HG03066 (cell line): ENCODE measurements around the gene LRRC43.

Source experiments
- ATAC-seq: cut with Tn5 transposase; IDR thresholded peaks from one replicate; pipeline ENCODE4 v1.9.1; 2021; ENCODE audit warnings: low read depth; ENCODE audit not compliant: unreplicated experiment

Gene LRRC43, protein sequence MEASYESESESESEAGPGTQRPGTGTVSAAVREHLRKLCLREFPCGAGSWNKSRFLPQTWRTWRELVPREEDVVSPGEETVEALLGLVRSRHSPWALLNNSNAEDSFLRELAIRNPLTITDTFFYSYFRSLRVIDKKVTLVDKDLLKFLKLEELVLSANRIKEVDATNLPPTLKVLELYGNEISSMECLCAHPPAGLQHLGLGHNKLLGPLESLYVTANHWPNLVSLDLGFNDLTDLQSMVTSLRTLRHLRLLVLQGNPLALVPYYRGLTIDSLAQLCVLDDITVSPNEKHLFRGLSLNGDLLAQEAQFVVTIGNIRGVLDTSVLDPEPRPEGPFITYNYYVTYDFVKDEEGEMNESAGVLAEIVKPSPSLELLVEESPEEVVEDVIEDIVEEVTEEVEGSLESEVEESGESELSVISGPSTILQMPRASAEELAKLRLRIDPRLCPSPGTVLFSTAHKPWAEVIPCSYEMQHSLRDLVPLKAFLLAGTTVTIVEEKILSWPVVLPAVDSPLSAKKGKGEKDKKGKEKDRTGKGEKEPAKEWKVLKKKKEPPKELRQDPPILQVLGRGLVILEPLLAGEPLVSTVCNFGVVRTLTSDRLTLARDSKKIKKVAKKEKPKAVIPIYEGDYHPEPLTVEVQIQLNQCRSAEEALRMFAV

DNA sequence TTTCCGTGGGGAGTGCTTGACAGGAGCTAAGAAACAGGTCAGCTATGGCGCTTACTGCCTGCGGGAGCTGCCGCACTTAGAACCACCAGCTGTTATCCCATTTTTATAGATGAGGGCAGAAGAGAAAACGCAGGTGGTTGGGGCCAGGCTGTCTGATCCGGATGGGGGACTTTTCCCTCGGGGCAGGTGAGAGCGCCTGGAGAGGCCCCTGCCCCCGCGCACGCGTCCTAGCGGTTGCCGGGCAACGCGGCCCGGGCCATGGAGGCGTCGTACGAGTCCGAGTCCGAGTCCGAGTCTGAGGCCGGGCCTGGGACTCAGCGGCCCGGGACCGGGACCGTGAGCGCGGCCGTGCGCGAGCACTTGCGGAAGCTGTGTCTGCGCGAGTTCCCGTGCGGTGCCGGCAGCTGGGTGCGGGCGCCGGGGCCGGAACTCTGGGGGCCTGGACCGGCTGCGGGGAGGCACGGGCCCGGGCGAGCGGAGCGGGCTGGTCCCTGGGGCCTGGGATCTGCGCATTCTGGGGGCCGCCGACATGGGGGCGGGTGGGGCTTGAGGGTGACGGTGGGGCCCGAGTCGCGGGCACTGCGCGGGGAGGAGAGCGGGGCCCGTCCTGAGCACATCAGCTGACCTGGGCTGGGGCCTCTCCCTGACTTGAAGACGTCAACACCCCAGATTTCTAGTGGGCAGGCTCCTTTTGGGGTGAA lies at the start of gene LRRC43:
TSS of gene LRRC43 (plus strand) at position 237 of the 701 bp plus-strand sequence. CDS start at position 259, 22 bp downstream.
- no peak for ATAC-seq

DNA sequence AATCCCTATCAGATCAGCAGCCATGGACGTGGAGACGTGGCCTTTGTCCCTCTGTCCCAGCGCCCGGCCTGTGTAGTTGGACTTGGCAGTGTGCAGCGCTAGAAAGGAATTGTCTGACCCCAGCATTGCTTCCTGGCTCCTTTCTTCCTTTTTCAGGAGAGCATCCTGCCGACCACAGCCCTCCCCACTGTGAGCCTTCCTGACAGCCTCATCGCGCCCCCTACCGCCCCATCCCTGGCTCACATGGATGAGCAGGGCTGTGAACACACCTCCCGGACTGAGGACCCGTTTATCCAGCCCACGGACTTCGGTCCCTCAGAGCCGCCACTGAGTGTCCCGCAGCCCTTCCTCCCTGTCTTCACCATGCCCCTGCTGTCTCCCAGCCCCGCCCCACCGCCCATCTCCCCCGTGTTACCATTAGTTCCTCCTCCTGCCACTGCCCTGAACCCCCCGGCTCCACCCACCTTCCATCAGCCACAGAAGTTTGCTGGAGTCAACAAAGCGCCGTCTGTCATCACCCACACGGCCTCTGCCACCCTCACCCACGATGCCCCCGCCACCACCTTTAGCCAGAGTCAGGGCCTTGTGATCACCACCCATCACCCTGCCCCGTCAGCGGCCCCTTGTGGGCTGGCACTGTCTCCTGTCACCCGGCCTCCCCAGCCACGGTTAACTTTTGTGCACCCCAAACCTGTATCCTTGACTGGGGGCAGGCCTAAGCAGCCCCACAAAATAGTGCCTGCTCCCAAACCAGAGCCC lies 49.6 kb upstream of the LRRC43 start:
- ATAC-seq = no peak

DNA sequence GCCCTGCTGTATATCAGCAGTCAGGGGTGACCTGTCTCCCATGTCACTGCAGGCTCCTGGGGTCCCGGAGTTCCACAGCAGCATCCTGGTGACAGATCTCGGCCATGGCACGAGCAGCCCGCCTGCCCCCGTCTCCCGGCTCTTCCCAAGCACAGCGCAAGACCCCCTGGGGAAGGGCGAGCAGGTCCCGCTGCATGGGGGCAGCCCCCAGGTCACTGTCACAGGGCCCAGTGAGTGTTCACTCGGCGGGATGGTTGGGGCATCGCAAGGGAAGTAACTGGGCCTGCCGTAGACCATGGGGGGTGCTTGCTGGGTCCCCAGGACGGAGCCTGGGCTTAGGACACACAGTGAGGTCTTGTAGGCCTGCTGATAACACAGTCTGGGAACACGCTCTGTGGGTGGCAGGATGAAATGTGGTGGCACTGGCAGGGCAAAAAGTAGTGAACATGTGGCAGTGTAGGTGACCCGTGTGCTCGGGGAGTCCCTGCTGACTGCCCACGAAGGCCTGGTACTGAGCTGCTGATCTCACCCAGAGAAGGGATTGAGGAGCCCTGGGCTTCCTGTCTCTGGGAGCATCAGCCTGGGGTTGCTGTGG lies 47.4 kb upstream of the LRRC43 start:
- no peak for ATAC-seq

DNA sequence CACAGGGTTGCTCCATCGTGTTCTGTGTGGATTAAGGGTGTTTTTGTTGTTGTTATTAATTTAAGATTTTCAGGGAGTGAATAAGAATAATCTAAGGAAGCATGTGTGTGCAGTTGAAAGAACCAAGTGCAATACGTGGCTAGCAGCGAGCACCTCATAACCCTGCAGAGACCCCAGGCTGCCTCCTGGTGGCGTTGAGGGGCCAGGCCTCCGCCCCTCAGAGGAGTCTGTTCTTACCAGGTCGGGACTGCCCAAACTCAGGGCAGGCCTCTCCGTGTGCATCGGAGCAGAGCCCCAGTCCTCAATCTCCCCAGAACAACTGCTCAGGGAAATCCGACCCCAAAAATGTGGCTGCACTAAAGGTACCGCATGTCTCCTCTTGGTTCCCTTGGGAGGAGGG lies 45.7 kb upstream of the LRRC43 start:
- no peak for ATAC-seq

DNA sequence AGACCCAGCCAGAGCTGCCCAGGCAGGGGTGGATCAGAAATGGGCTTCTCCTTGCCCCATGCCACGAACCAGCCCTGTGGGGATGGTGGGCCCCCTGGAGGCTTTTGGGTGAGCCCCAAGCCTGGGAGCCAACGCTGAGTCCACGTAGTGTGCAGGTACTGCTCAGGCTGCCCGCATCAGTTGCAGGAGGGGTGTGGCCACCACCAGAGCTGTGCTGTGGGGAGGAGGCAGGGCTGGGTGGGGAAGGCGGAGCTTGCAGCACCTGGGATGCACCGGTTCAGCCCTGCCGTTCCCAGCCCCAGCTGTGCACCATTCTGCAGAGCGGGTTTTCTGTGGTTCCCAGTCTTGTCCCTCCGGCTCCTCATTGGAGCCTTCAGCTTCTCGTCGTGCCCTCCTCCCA lies 45.2 kb upstream of the LRRC43 start:
- no peak for ATAC-seq

DNA sequence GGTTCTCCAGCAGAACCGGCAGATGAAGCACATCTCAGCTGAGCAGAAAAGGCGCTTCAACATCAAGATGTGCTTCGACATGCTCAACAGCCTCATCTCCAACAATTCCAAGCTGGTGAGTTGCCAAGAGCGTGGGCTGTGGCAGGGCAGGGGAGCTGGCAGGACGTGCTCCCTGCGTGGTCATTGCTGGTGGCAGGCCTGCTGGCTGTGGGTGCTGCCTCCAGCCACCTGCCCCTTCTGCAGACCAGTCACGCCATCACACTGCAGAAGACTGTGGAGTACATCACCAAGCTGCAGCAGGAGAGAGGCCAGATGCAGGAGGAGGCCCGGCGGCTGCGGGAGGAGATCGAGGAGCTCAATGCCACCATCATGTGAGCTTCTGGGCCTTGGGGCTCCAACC lies 44.7 kb upstream of the LRRC43 start:
- ATAC-seq = no peak

DNA sequence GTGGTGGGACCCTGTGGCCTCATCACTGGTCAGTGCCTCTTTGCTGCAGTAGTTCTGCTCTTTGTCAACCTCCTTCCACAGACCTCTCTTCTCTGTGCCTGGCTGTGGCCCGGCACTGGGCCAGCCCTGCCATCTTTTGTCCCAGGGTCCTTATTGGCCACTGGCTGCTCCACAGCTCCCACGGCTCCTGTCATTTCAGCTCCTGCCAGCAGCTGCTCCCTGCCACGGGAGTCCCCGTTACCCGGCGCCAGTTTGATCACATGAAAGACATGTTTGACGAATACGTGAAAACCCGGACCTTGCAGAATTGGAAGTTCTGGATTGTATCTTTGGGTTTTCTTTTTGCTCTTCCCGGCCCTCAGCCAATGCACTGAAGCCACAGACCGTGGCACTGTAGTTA lies 44.3 kb upstream of the LRRC43 start:
- ATAC-seq = no peak

DNA sequence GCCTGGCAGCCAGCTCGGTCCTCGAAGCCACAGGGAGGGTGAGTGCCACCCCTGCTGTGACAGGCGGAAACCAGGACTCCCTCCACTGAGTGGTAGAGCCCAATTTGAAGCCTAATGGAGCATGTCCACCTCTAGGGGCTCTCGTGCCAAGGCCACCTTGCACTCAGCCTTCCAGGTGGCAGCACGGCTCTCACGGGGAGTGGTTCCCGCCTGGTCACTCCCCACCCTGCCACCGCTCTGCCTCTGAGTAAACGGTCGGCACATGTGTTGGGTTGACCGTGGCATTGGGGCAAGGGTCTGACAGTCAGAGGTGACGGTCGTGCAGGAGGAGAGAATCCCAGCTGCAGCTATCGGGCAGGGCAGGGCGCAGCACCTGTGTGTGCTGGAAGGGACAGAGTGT lies 43.7 kb upstream of the LRRC43 start:
- ATAC-seq = no peak

DNA sequence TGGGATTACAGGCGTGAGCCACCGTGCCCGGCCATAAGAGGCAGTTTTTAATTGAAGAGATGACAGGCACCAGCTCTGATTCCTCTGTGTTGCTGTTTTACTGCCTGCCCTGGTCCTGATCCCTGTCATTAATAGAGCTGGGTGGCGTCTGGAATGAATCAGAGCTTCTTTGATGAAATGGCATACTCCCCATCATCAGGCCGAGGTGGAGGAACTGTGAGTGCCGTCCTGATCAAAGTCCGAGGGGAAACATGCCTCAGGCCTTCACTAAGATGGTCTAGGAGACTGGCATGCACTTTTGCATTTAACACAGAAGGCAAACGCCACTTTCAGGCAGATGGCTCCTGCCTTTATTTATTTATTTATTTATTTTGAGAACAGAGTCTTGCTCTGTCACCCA lies 43.0 kb upstream of the LRRC43 start:
- ATAC-seq = no peak

DNA sequence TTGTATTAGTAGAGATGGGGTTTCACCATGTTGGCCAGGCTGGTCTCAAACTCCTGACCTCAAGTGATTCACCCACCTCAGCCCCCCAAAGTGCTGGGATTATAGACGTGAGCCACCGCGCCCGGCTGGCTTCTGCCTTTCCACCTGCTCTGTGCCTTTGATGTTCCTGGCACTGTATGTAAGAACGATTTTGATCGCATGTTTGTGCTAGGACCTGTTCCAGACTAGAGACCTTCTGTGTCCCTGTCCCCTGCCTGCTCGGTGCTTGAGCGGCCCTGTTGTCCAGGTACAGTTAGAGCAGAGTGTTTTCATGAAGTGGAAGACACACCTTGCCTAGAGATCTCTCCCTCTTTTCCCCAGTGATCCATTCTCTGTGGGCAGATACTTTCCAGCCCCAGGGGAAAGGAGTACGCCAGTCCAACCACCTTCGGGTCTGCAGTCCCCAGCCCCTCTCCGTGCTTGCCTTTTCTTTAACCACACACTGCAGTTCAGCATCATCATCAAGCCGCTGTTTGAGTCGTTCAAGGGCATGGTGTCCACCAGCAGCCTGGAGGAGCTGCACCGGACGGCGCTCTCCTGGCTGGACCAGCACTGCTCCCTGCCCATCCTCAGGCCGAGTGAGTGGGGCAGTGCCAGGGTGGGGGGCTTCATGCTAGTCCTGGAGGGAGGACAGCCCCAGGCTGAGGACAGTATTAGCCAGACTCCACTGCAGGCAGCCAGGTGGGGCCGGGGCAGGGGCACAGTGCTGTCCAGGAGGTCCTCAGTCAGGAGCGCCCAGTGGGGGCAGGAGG lies 42.3 kb upstream of the LRRC43 start:
- ATAC-seq = no peak

DNA sequence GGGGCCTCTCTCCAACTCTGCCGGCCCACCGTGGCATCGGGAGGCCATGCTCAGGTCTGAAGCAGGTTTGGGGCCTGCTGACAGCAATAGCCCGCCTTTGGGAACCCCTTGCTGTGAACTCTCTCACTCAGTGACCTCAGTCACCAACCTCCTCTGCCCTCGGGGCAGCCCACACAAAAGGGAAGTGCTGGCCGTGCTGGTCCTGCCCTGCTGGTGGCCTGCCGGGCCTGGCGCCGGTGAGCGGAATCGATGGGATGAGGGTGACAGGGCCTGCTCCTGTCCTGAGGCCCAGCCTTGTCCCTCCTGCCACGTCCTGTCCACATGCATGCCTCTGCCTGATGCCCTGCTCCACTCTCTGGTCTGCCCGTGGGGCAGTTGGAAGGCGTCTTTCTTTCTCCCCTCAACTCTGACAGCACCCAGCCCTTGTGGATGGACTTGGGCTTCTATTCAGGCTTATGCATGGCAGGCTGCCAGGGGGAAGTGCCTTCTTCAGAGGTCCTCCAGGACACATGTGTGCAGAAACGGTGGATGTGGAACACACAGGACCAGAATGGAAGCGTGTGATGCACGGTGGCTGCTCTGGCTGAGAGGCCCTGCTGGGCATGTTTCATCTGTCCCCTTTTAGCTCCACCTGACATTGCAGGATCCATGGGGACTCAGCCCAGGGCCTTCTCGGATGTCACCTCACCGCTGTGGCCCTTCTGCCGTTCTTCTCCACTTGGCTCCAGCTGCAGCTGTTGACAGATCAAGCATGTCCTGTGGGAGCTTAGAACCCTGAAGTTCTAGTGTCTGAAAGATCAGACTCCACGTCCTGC lies 40.8 kb upstream of the LRRC43 start:
- ATAC-seq = no peak

DNA sequence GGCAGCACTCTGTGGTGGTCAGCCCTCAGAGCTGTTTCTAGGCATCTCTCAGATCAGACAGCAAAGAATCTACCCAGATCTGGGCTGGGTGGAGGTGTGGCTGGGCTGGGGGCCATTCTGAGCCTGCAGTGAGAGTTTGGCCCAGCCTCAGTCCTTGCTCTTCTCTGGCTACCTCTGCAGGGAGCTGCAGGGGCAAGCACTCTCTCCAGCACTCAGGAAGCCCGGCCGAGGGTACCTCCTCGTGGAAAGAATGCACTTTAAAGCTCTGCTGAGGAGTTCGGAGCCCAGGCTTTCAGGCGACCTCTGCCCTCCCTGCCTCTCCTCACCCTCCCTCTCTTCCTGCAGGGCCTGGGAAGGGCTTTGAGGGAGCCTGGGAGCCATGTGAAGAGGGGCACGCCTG lies 40.1 kb upstream of the LRRC43 start:
- ATAC-seq = no peak

DNA sequence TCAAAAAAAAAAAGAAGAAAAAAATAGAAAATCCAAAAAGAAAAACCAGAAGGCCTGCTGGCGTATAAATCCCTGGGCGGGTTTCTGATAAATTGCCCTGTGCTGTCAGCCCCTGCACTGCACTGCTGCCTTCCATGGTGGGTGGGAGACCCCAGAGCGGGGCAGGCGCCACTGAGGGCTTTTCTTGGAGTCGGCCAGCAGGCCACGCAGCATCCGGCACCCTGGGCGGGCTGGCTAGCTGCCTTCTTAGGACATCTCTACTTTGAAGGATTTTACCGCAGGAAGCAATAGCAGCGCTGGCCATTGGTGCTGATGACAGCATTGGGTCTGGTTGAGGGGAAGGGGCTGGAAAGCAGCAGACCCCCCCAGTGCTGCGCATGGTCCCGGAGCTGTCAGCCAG lies 38.0 kb upstream of the LRRC43 start:
- ATAC-seq = no peak

DNA sequence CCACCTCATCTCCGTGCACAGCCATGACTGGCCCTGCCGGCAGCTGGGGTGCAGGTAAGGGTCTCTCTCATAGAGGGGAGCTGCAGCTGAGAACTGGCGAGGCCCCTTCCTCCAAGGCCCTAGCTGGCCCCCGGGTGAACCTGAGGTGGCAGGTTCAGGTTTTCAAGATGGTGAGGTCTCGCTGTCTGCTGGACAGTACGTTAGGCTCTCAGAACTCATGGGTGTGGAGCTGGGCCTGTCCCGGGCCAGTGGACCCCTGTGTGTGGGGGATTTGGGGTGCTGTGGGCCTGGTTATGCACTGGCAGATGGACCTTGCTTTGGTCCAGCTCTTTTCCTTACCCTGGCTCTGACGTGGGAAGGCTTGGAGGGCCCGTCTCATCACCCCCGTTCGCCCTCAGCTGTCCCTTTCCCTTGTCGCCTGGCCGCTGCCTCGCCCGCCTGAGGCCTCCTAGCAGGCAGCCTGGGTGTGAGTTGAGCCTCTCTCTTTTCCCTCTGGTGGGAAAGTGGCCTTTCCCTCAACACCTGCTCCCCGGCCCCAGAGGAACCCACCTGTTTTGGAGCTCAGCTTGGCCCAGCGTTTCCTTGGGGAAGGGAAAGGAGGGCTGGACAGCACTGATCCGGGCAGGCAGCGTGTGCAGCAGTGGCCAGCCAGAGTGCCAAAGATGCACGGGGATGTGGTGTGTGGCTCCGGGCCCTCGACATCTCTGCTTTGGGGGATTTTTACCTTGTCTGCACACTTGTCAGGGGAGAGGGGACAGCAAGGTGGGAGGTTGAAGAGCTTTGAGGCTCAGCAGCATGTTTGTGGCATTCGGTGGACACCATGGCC lies 37.2 kb upstream of the LRRC43 start:
- no peak for ATAC-seq

DNA sequence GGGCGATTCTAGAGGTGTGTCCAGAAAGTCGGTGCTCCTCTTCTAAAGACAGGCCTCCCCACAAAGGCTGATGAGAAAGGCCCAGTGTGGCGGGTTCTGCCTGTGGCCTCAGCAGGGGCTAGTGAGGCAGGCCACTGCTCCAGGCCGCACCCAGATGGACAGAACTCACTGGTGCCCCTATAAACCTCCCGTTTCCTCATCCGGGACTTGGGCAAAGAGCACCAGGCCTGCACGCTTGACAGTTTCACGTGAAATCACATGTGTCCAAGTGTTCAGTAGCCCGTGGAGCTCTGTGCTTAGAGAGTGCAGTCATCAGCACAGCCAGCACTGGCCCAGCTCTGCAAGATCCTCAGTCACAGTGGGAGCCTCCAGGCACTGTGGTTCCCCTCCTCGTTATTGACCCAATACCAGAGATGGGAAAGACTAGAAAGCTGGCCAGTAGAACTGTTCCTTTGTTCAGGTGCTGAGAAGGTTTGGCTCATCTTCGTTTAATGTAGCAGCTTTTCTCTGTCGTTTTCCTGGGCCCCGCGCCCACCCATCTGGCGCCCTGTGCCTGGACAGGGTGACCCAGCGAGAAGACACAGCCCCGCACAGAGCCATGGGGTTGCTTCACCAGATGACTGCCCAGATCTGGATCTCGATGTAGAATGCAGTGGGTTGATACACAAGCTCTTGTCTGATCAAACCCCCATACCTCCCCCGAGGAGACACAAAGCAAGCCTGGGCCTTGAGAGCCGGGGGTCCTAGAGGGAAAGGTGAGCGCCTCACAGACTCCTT lies 35.2 kb upstream of the LRRC43 start:
- ATAC-seq = no peak

DNA sequence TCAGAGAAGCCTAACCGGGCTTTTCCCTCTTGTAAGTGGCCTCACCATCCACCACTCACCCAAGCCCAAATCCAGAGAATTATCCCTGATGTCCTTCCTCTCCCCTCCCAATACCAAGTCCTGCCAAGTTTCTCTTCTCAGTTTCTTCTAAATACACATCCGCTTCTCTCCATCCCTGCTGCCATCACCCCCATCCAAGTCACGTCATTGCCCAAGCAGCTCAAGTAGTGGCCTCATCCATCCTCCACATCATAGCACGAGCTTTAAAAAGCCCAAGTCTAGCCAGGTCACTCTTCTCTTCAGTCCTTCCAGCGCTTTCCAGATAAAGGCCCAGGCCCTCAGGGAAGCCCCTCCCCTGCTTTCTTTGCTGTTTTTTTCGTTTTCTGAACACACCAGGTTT lies 34.3 kb upstream of the LRRC43 start:
- no peak for ATAC-seq

DNA sequence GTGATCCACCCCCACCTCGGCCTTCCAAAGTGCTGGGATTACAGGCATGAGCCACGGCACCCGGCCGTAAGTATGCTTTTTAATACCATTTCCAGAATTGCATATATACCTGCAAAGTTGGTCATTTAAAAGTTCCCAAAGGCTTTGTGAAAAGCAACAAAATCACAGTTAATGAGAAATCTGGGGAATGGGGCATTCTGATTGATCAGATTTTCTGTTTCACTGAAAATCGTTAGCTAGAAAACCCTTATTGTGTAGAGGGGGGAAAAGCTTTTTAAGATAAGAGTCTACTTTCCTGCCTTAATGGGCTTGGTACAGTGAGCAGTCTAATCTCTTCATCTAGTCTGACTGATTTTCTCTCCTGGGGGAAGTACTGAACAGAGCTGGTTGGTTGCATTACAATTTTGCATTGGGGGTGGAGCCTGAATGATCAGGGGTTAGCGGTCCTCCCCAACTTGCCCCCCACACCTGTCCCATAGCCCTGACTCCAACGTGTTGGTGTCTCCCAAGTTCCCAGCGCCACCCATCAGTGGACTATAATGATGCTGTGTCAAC lies 32.7 kb upstream of the LRRC43 start:
- no peak for ATAC-seq
